WTC11 (cell line): ENCODE measurements around the gene CNTN1. TPM values are rescaled to one million over a fixed set of nuclear protein-coding genes. Genes with fewer than 3 reads are reported as not detected.

Experiments used
- ATAC-seq: fragments of 200-7000 bp; cut with Tn5 transposase; 2 replicates; pipeline ENCODE4 v1.10.0; 2021; ENCODE audit warnings: mild to moderate bottlenecking, moderate library complexity
- CTCF ChIA-PET: fragments of 300-600 bp; sonication (Branson Sonifier 250); formaldehyde crosslinking; loops from one replicate; lab custom pipeline; 2021; ENCODE audit warnings: antibody characterized with exemption; lab: Charles Lee
- POLR2A ChIA-PET: fragments of 350-600 bp; sonication (Branson Sonifier 250); formaldehyde crosslinking; loops from one replicate; lab custom pipeline; 2021; ENCODE audit warnings: antibody characterized with exemption; lab: Charles Lee
- DNase-seq: peaks from one replicate; pipeline ENCODE4 v3.0.0; 2021; ENCODE audit warnings: low spot score
- H3K27ac Mint-ChIP-seq: 2 replicates; pipeline ENCODE4 v1.8.0; 2021; ENCODE audit warnings: mixed read lengths
- H3K27me3 Mint-ChIP-seq: 2 replicates; pipeline ENCODE4 v1.8.0; 2021; ENCODE audit warnings: low read depth, mild to moderate bottlenecking, moderate library complexity, mixed read lengths
- H3K36me3 Mint-ChIP-seq: 2 replicates; pipeline ENCODE4 v1.8.0; 2021; ENCODE audit warnings: mixed read lengths
- H3K4me1 Mint-ChIP-seq: 2 replicates; pipeline ENCODE4 v1.8.0; 2022; ENCODE audit warnings: mixed read lengths
- H3K4me3 Mint-ChIP-seq: 2 replicates; pipeline ENCODE4 v1.8.0; 2021; ENCODE audit warnings: mild to moderate bottlenecking, moderate library complexity, mixed read lengths
- H3K9me3 Mint-ChIP-seq: 2 replicates; pipeline ENCODE4 v1.8.0; 2021; ENCODE audit warnings: mixed read lengths
- AR ChIP-seq: fragments of 250-450 bp; sonication (Bioruptor Pico); IDR thresholded peaks from 2 replicates; pipeline ENCODE4 v1.9.0; 2021; ENCODE audit warnings: mild to moderate bottlenecking
- CDX4 ChIP-seq: fragments of 250-450 bp; sonication (Bioruptor Pico); IDR thresholded peaks from 2 replicates; pipeline ENCODE4 v1.9.0; 2021; ENCODE audit warnings: moderate library complexity, mild to moderate bottlenecking, inconsistent platforms, borderline replicate concordance
- ETV6 ChIP-seq: sonication (generic); formaldehyde crosslinking; IDR thresholded peaks from 2 replicates; pipeline ENCODE4 v1.8.1; 2022; ENCODE audit warnings: mild to moderate bottlenecking, missing genetic modification reagents
- FOXP1 ChIP-seq: sonication (generic); formaldehyde crosslinking; IDR thresholded peaks from 2 replicates; pipeline ENCODE4 v1.8.0; 2022; ENCODE audit warnings: missing genetic modification reagents, mild to moderate bottlenecking, moderate library complexity, borderline replicate concordance
- HMGA2 ChIP-seq: fragments of 250-450 bp; sonication (Bioruptor Pico); IDR thresholded peaks from 2 replicates; pipeline ENCODE4 v1.4.0; 2021; ENCODE audit warnings: mild to moderate bottlenecking, moderate library complexity
- JUN ChIP-seq: sonication (generic); formaldehyde crosslinking; IDR thresholded peaks from 2 replicates; pipeline ENCODE4 v1.8.0; 2023; ENCODE audit warnings: mild to moderate bottlenecking, missing genetic modification reagents
- KAT7 ChIP-seq: sonication (generic); formaldehyde crosslinking; IDR thresholded peaks from 2 replicates; pipeline ENCODE4 v1.8.1; 2023; ENCODE audit warnings: missing genetic modification reagents, mild to moderate bottlenecking, borderline replicate concordance
- NFATC4 ChIP-seq: fragments of 250-450 bp; sonication (Bioruptor Pico); IDR thresholded peaks from 2 replicates; pipeline ENCODE4 v1.9.0; 2021; ENCODE audit warnings: mild to moderate bottlenecking
- NFYB ChIP-seq: sonication (generic); formaldehyde crosslinking; conservative IDR thresholded peaks from 2 replicates; pipeline ENCODE4 v1.8.0; 2022; ENCODE audit warnings: low read depth, missing genetic modification reagents
- NR2C2 ChIP-seq: sonication (generic); formaldehyde crosslinking; IDR thresholded peaks from 2 replicates; pipeline ENCODE4 v1.8.0; 2022; ENCODE audit warnings: mild to moderate bottlenecking, missing genetic modification reagents
- NR3C1 ChIP-seq: sonication (generic); formaldehyde crosslinking; conservative IDR thresholded peaks from 2 replicates; pipeline ENCODE4 v1.8.1; 2023; ENCODE audit warnings: low read depth, mild to moderate bottlenecking, missing genetic modification reagents
- SP1 ChIP-seq: sonication (generic); formaldehyde crosslinking; conservative IDR thresholded peaks from 2 replicates; pipeline ENCODE4 v1.8.1; 2022; ENCODE audit warnings: missing genetic modification reagents
- STAT6 ChIP-seq: sonication (generic); formaldehyde crosslinking; conservative IDR thresholded peaks from 2 replicates; pipeline ENCODE4 v1.8.1; 2023; ENCODE audit warnings: mild to moderate bottlenecking, low read depth, missing genetic modification reagents, moderate library complexity
- TEAD1 ChIP-seq: sonication (generic); formaldehyde crosslinking; IDR thresholded peaks from 2 replicates; pipeline ENCODE4 v1.8.0; 2022; ENCODE audit warnings: mild to moderate bottlenecking, missing genetic modification reagents
- TEAD4 ChIP-seq: sonication (generic); formaldehyde crosslinking; IDR thresholded peaks from 2 replicates; pipeline ENCODE4 v1.8.0; 2022; ENCODE audit warnings: mild to moderate bottlenecking, missing genetic modification reagents
- ZNF138 ChIP-seq: sonication (generic); formaldehyde crosslinking; conservative IDR thresholded peaks from 2 replicates; pipeline ENCODE4 v1.8.1; 2022; ENCODE audit warnings: mild to moderate bottlenecking, moderate library complexity, missing genetic modification reagents
- ZNF423 ChIP-seq: fragments of 250-450 bp; sonication (Bioruptor Pico); IDR thresholded peaks from 2 replicates; pipeline ENCODE4 v2.1.2; 2022; ENCODE audit warnings: mild to moderate bottlenecking, moderate library complexity
- total RNA-seq: library from RNA; stranded (reverse); gene quantifications from 3 replicates; pipeline ENCODE4 v1.2.3, GENCODE V29; 2021
- TF ChIP-seq, protein P1 (sequence below): sonication (generic); formaldehyde crosslinking; IDR thresholded peaks from 2 replicates; pipeline ENCODE4 v1.8.1; 2022; ENCODE audit warnings: mild to moderate bottlenecking, moderate library complexity, missing genetic modification reagents
- TF ChIP-seq, protein P2 (sequence below): fragments of 250-450 bp; sonication (Bioruptor Pico); IDR thresholded peaks from 2 replicates; pipeline ENCODE4 v1.9.0; 2021; ENCODE audit warnings: mild to moderate bottlenecking
- TF ChIP-seq, protein P3 (sequence below): sonication (generic); formaldehyde crosslinking; IDR thresholded peaks from 2 replicates; pipeline ENCODE4 v1.8.0; 2022; ENCODE audit warnings: mild to moderate bottlenecking, missing genetic modification reagents

CNTN1 gene
- total RNA-seq, 1 experiment from 2014 or later, result 16.9 TPM

DNA sequence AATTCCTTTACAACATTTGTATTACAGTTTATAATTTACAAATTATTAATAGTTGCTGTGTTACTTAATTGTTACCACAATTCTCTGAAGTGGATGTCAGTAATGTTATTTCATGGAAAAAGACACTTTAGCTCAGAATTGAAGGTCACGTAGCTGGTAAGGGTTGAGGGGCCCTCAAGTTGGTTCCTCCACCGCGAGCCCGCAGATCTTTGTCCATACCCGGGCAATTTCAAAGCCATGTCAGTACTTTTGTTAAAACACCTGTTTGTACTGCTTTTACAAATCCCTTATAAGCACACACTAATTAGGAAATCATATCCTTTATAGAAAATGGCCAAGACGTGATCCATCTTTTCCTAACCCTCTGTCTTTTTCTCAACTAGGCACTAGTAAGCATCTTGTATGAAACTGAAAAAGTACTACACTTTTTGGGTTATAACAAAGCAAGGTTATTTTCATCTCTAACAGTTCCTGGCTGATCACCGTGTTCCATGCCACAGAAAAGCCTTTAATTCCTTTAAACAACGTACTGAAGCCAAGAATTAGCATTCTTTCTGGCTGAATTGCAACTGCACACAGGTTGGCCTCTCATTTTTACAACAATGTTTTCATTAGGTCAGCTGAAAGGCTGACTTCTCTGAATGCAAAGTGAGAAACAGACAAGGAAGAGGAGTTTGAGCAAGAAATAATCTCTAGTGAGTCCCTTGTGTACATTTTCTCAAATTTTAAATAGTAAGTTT, 76.1 kb downstream of the CNTN1 start (continued):
- TF ChIP-seq, protein P1, sequence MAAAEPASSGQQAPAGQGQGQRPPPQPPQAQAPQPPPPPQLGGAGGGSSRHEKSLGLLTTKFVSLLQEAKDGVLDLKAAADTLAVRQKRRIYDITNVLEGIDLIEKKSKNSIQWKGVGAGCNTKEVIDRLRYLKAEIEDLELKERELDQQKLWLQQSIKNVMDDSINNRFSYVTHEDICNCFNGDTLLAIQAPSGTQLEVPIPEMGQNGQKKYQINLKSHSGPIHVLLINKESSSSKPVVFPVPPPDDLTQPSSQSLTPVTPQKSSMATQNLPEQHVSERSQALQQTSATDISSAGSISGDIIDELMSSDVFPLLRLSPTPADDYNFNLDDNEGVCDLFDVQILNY (CRISPR knock-in tag), result no peak
- TF ChIP-seq CDX4 (no peak), NFATC4 (CRISPR knock-in tag) (no peak), TEAD4 (CRISPR knock-in tag) (no peak), FOXP1 (CRISPR knock-in tag) (no peak)

GRCh38 chr12:40769846-40770245, 77.6 kb downstream of the CNTN1 start:
- CTCF ChIA-PET, result no interaction called here

More at GRCh38 chr12:40769846-40770245, 77.6 kb downstream of the CNTN1 start:
- Mint-ChIP-seq H3K36me3 (no peaks in the 10 kb centered on the region), H3K4me3 (no peak overlapping the region), H3K9me3 (no peaks in the 10 kb centered on the region), H3K4me1 (peaks cover 10% of the 10 kb centered on the region), H3K27ac (no peak overlapping the region), H3K27me3 (no peaks in the 10 kb centered on the region)
- ATAC-seq (no peak), DNase-seq (no peak)
- POLR2A ChIA-PET, result no interaction called here
- TF ChIP-seq, protein P2, sequence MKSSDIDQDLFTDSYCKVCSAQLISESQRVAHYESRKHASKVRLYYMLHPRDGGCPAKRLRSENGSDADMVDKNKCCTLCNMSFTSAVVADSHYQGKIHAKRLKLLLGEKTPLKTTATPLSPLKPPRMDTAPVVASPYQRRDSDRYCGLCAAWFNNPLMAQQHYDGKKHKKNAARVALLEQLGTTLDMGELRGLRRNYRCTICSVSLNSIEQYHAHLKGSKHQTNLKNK, result no peak
- TF ChIP-seq NR2C2 (CRISPR knock-in tag) (no peak), NFYB (no peak), ZNF423 (no peak), CDX4 (no peak), SP1 (CRISPR knock-in tag) (no peak), FOXP1 (CRISPR knock-in tag) (no peak), AR (no peak), TEAD1 (no peak), NR3C1 (no peak), ETV6 (CRISPR knock-in tag) (no peak), HMGA2 (CRISPR knock-in tag) (no peak), KAT7 (no peak), ZNF138 (CRISPR knock-in tag) (no peak), STAT6 (CRISPR knock-in tag) (no peak), JUN (no peak)
- TF ChIP-seq, protein P3, sequence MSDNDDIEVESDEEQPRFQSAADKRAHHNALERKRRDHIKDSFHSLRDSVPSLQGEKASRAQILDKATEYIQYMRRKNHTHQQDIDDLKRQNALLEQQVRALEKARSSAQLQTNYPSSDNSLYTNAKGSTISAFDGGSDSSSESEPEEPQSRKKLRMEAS, result no peak
